OCI-LY3 (cell line): ENCODE results near the gene KIF1A.

Experiments used
- CTCF ChIP-seq: fragments of 200-600, 300-600 bp; sonication (generic); IDR thresholded peaks from 2 replicates; pipeline ENCODE4 v1.5.1; 2014; ENCODE audit warnings: antibody characterized with exemption, low read length, low read depth
- EZH2phosphoT487 ChIP-seq: fragments of 200-600 bp; shearing (Covaris generic); IDR thresholded peaks from 2 replicates; pipeline ENCODE4 v1.6.1; 2018; ENCODE audit warnings: antibody characterized with exemption, mixed run types, low read depth

- no peak for TF ChIP-seq CTCF
- no peak for TF ChIP-seq EZH2phosphoT487
Measured at GRCh38 chr2:240711296-240711695, 108.7 kb downstream of the KIF1A start.
